Measurements from ENCODE around the gene NDC1.

NDC1 gene

DNA sequence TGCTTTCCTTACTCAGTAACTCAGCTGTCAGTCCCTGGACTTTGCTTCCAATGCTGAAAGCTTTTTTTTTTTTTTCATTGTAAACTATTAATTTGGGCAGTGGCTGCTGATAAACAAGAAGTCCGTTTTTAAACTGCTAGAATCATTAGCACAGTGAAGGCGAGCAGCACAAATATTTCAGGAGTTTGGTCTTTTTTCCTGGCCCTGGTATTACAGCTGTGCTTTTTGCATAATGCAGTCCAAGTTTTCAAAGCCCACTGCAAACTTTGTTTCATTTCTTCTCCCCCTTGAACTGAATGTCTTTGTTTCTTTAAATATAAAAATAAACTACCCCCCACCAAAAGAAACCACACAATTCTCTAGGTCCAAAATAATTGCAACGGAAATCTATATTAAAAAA, 105.7 kb downstream of the NDC1 start:
- no peaks in the 10 kb centered on the region for H3K4me1 ChIP-seq (ENCODE audit: control insufficient read depth, insufficient read depth, low read length)
- no peak overlapping the region for H3K4me3 ChIP-seq (ENCODE audit: low read length in 2 of 2)
- no peaks in the 10 kb centered on the region for H3K36me3 ChIP-seq (ENCODE audit: control insufficient read depth in 2 of 2, insufficient read depth in 2 of 2, low read length in 2 of 2)
- peaks cover 2 to 5% of the 10 kb centered on the region in 2 donors for H3K27me3 ChIP-seq (ENCODE audit: control insufficient read depth in 1 of 2, insufficient read depth in 2 of 2, low read length in 2 of 2)
- no peaks in the 10 kb centered on the region for H3K9me3 ChIP-seq (ENCODE audit: control insufficient read depth in 2 of 2, low read length in 2 of 2)
- H3K9ac ChIP-seq (ENCODE audit: low read length in 2 of 2) = no peak overlapping the region
- no peak overlapping the region for H3K27ac ChIP-seq (ENCODE audit: low read length)

GRCh38 chr1:53731779-53732305, 106.3 kb downstream of the NDC1 start:
- Histone ChIP-seq H3K27me3 (ENCODE audit: control insufficient read depth in 1 of 2, insufficient read depth in 2 of 2, low read length in 2 of 2) (peaks cover under 1 to 3% of the 10 kb centered on the region in 2 donors), H3K27ac (ENCODE audit: low read length) (no peak overlapping the region), H3K4me3 (ENCODE audit: low read length in 2 of 2) (no peak overlapping the region)

DNA sequence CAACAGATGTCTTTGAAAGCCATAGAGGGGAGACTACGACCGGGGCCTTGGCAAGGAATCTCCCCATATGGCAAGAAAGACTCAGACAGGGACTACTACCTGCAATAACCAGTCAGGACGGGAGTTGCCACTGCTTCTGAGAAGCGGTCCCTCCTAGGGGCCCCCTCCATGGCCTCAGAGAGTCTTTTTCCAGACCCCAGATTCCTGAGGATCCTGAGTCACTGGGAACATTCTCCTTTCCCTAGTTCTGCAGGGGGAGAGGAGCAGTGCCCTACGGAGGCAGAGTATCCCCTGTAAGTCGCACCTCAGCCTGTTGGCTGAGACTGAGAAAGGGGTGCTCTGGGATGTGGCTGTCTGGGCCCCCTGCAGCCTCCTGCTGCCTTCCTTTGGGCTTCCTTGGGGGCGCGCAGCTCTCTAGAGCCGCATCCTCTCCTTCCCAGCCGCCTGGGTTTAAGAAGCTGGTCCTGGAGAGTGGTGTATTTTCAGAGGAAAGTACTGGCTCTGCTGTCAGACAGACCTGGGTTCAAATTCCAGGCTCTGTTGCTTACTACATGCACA, 107.0 kb downstream of the NDC1 start:
- Histone ChIP-seq H3K27ac (ENCODE audit: low read length) (no peak overlapping the region), H3K9me3 (ENCODE audit: control insufficient read depth in 2 of 2, low read length in 2 of 2) (no peaks in the 10 kb centered on the region), H3K4me3 (ENCODE audit: low read length in 2 of 2) (no peak overlapping the region), H3K27me3 (ENCODE audit: control insufficient read depth in 1 of 2, insufficient read depth in 2 of 2, low read length in 2 of 2) (no peaks in the 10 kb centered on the region), H3K9ac (ENCODE audit: low read length in 2 of 2) (no peak overlapping the region), H3K36me3 (ENCODE audit: control insufficient read depth in 2 of 2, insufficient read depth in 2 of 2, low read length in 2 of 2) (no peaks in the 10 kb centered on the region), H3K4me1 (ENCODE audit: control insufficient read depth, insufficient read depth, low read length) (no peaks in the 10 kb centered on the region)

More at GRCh38 chr1:53731779-53732305, 106.3 kb downstream of the NDC1 start:
- no peak overlapping the region for H3K9ac ChIP-seq (ENCODE audit: low read length in 2 of 2)
- H3K36me3 ChIP-seq (ENCODE audit: control insufficient read depth in 2 of 2, insufficient read depth in 2 of 2, low read length in 2 of 2) = no peaks in the 10 kb centered on the region
- H3K9me3 ChIP-seq (ENCODE audit: control insufficient read depth in 2 of 2, low read length in 2 of 2) = no peaks in the 10 kb centered on the region
- H3K4me1 ChIP-seq (ENCODE audit: control insufficient read depth, insufficient read depth, low read length) = no peaks in the 10 kb centered on the region

DNA sequence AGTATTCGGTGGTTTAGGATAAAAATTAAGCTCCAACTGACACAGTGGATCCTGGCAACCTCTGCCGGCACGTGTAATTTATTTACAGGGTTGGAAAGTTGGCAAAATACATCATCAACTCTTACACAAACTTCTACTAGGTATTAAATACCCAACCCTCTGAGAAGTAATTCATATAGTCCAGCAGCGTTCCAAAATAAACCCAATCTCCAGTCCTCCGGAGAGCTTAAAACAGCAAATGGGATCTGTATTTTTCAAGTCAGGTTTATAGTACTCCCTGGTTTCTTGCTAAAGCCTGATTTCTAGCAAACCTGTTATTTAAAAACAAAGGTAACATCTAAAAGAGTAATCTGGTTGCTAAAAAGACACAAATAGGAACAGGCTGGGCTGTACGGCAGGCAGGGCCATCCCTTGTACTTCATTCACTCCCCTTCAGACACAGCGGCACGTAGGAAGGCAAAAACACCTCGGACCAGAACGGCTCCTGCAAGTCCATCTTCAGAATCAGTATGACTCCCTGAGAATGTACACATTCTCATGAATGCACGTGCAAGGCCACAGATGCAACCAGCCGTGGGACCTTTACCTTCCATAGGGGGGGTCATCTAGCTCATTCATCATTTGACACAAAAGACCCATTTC, 107.8 kb downstream of the NDC1 start:
- Histone ChIP-seq H3K27ac (ENCODE audit: low read length) (no peak overlapping the region), H3K4me3 (ENCODE audit: low read length in 2 of 2) (no peak overlapping the region), H3K9me3 (ENCODE audit: control insufficient read depth in 2 of 2, low read length in 2 of 2) (no peaks in the 10 kb centered on the region), H3K4me1 (ENCODE audit: control insufficient read depth, insufficient read depth, low read length) (no peaks in the 10 kb centered on the region), H3K36me3 (ENCODE audit: control insufficient read depth in 2 of 2, insufficient read depth in 2 of 2, low read length in 2 of 2) (no peaks in the 10 kb centered on the region), H3K9ac (ENCODE audit: low read length in 2 of 2) (no peak overlapping the region), H3K27me3 (ENCODE audit: control insufficient read depth in 1 of 2, insufficient read depth in 2 of 2, low read length in 2 of 2) (peaks cover 0 to 2% of the 10 kb centered on the region in 2 donors)

GRCh38 chr1:53729456-53730223, 108.5 kb downstream of the NDC1 start:
- Histone ChIP-seq H3K27ac (ENCODE audit: low read length) (no peak overlapping the region), H3K36me3 (ENCODE audit: control insufficient read depth in 2 of 2, insufficient read depth in 2 of 2, low read length in 2 of 2) (no peaks in the 10 kb centered on the region), H3K4me3 (ENCODE audit: low read length in 2 of 2) (no peak overlapping the region), H3K9ac (ENCODE audit: low read length in 2 of 2) (no peak overlapping the region), H3K4me1 (ENCODE audit: control insufficient read depth, insufficient read depth, low read length) (no peaks in the 10 kb centered on the region), H3K9me3 (ENCODE audit: control insufficient read depth in 2 of 2, low read length in 2 of 2) (no peaks in the 10 kb centered on the region), H3K27me3 (ENCODE audit: control insufficient read depth in 1 of 2, insufficient read depth in 2 of 2, low read length in 2 of 2) (peaks cover 0 to 2% of the 10 kb centered on the region in 2 donors)

DNA sequence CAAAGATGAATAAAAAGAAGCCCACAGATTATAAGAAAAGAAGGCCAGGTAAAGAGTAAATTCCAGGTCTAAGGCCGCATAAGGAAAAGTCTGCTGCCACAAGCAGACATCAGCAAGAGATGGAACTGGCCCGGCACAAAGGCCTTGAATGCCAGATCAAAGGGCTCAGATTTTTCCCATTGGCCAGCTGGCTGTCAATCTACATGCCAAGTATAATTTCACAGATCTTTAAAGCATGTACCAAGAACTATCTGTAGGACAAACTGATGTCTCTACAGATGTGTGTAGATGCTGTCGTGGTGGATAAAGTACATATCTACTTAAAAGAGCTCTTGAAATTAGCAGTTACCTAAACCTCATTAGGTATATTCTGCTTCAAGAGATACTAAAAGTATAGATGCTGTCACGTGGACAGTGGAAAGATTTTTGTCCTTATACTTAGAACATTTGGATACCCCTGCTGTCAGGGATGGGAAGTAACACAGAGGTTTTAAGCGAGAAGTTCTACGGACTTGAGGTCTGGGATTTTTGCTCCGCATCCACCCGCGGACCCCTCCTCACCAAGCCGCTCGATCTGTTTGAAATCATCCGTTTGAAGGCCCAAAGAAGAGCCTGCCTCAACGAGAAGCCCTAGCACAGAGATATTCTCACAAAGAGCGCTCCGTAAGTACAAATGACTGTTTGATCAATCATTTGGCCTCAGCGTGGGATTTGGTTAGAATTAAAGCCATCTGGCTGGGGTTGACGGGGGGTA, 109.2 kb downstream of the NDC1 start:
- H3K4me1 ChIP-seq (ENCODE audit: control insufficient read depth, insufficient read depth, low read length) = no peaks in the 10 kb centered on the region
- no peaks in the 10 kb centered on the region for H3K36me3 ChIP-seq (ENCODE audit: control insufficient read depth in 2 of 2, insufficient read depth in 2 of 2, low read length in 2 of 2)
- peaks cover 2% of the 10 kb centered on the region in 2 donors for H3K27me3 ChIP-seq (ENCODE audit: control insufficient read depth in 1 of 2, insufficient read depth in 2 of 2, low read length in 2 of 2)
- H3K27ac ChIP-seq (ENCODE audit: low read length) = no peak overlapping the region
- H3K9me3 ChIP-seq (ENCODE audit: control insufficient read depth in 2 of 2, low read length in 2 of 2) = no peaks in the 10 kb centered on the region
- no peak overlapping the region for H3K9ac ChIP-seq (ENCODE audit: low read length in 2 of 2)
- H3K4me3 ChIP-seq (ENCODE audit: low read length in 2 of 2) = no peak overlapping the region

GRCh38 chr1:53728196-53728595, 109.9 kb downstream of the NDC1 start:
- Histone ChIP-seq H3K4me1 (ENCODE audit: control insufficient read depth, insufficient read depth, low read length) (no peaks in the 10 kb centered on the region), H3K36me3 (ENCODE audit: control insufficient read depth in 2 of 2, insufficient read depth in 2 of 2, low read length in 2 of 2) (no peaks in the 10 kb centered on the region), H3K27ac (ENCODE audit: low read length) (no peak overlapping the region), H3K9me3 (ENCODE audit: control insufficient read depth in 2 of 2, low read length in 2 of 2) (no peaks in the 10 kb centered on the region), H3K27me3 (ENCODE audit: control insufficient read depth in 1 of 2, insufficient read depth in 2 of 2, low read length in 2 of 2) (peaks cover 2 to 3% of the 10 kb centered on the region in 2 donors), H3K4me3 (ENCODE audit: low read length in 2 of 2) (no peak overlapping the region), H3K9ac (ENCODE audit: low read length in 2 of 2) (no peak overlapping the region)

GRCh38 chr1:53727461-53728092, 110.5 kb downstream of the NDC1 start:
- Histone ChIP-seq H3K27ac (ENCODE audit: low read length) (no peak overlapping the region), H3K9ac (ENCODE audit: low read length in 2 of 2) (no peak overlapping the region), H3K4me3 (ENCODE audit: low read length in 2 of 2) (no peak overlapping the region), H3K27me3 (ENCODE audit: control insufficient read depth in 1 of 2, insufficient read depth in 2 of 2, low read length in 2 of 2) (peaks cover 2 to 3% of the 10 kb centered on the region in 2 donors), H3K4me1 (ENCODE audit: control insufficient read depth, insufficient read depth, low read length) (no peaks in the 10 kb centered on the region), H3K9me3 (ENCODE audit: control insufficient read depth in 2 of 2, low read length in 2 of 2) (no peaks in the 10 kb centered on the region), H3K36me3 (ENCODE audit: control insufficient read depth in 2 of 2, insufficient read depth in 2 of 2, low read length in 2 of 2) (no peaks in the 10 kb centered on the region)

GRCh38 chr1:53726009-53726600, 112.0 kb downstream of the NDC1 start:
- no peak overlapping the region for H3K9ac ChIP-seq (ENCODE audit: low read length in 2 of 2)
- no peak overlapping the region for H3K27ac ChIP-seq (ENCODE audit: low read length)
- no peaks in the 10 kb centered on the region for H3K36me3 ChIP-seq (ENCODE audit: control insufficient read depth in 2 of 2, insufficient read depth in 2 of 2, low read length in 2 of 2)
- no peak overlapping the region for H3K4me3 ChIP-seq (ENCODE audit: low read length in 2 of 2)
- peaks cover 2 to 3% of the 10 kb centered on the region in 2 donors for H3K27me3 ChIP-seq (ENCODE audit: control insufficient read depth in 1 of 2, insufficient read depth in 2 of 2, low read length in 2 of 2)
- H3K4me1 ChIP-seq (ENCODE audit: control insufficient read depth, insufficient read depth, low read length) = no peaks in the 10 kb centered on the region
- no peaks in the 10 kb centered on the region for H3K9me3 ChIP-seq (ENCODE audit: control insufficient read depth in 2 of 2, low read length in 2 of 2)

DNA sequence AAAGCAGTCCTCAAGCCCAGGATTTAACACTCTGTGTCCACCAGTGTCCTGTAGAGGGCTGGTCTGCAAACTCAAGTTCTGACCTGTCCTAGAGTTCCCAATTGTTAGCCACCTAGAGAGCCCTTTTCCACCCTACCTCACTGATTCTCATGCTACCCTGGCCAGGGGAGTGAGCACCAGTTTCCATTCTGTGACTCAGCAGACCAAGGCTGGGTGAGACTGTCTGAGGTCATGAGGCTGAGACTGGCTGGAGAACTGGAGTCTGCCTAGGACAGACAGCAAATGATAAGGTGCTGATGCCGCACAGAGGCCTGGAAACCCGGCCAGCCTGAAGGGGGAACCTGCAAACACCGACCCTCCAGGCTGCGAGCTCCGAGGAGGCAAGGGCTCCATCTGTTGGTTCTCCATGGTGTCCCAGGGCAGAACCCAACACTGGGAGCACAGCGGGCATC, 112.8 kb downstream of the NDC1 start:
- H3K27ac ChIP-seq (ENCODE audit: low read length) = no peak overlapping the region
- H3K4me1 ChIP-seq (ENCODE audit: control insufficient read depth, insufficient read depth, low read length) = no peaks in the 10 kb centered on the region
- H3K27me3 ChIP-seq (ENCODE audit: control insufficient read depth in 1 of 2, insufficient read depth in 2 of 2, low read length in 2 of 2) = peaks cover 2 to 3% of the 10 kb centered on the region in 2 donors
- no peak overlapping the region for H3K4me3 ChIP-seq (ENCODE audit: low read length in 2 of 2)
- no peaks in the 10 kb centered on the region for H3K9me3 ChIP-seq (ENCODE audit: control insufficient read depth in 2 of 2, low read length in 2 of 2)
- H3K9ac ChIP-seq (ENCODE audit: low read length in 2 of 2) = no peak overlapping the region
- H3K36me3 ChIP-seq (ENCODE audit: control insufficient read depth in 2 of 2, insufficient read depth in 2 of 2, low read length in 2 of 2) = no peaks in the 10 kb centered on the region
